Endodermal cell (in vitro differentiated cells): ENCODE data around the gene SPATA31C1. TPM values are rescaled to one million over a fixed set of nuclear protein-coding genes. Genes with fewer than 3 reads are reported as not detected.

Experiments used
- DNase-seq: peaks from one replicate; pipeline ENCODE4 v3.0.0-alpha.2; 2017
- H3K27ac ChIP-seq: 2 replicates; pipeline ENCODE4 v1.5.1; 2013; ENCODE audit warnings: mild to moderate bottlenecking, low read depth, low read length, moderate library complexity
- H3K27me3 ChIP-seq: 2 replicates; pipeline ENCODE4 v1.6.1; 2013; ENCODE audit warnings: mild to moderate bottlenecking, low read length, moderate library complexity; ENCODE audit not compliant: insufficient read depth, control insufficient read depth, poor library complexity, severe bottlenecking
- H3K36me3 ChIP-seq: 2 replicates; pipeline ENCODE4 v1.7.0; 2013; ENCODE audit warnings: mild to moderate bottlenecking, low read length, moderate library complexity; ENCODE audit not compliant: control insufficient read depth, insufficient read depth
- H3K4me1 ChIP-seq: one replicate; pipeline ENCODE4 v1.7.0; 2013; ENCODE audit warnings: low read length; ENCODE audit not compliant: control insufficient read depth, insufficient read depth
- H3K4me3 ChIP-seq: 2 replicates; pipeline ENCODE4 v1.5.1; 2013; ENCODE audit warnings: mild to moderate bottlenecking, low read length, moderate library complexity
- H3K9ac ChIP-seq: 2 replicates; pipeline ENCODE4 v1.6.1; 2013; ENCODE audit warnings: mild to moderate bottlenecking, low read length, moderate library complexity; ENCODE audit not compliant: poor library complexity, severe bottlenecking; ENCODE audit errors: extremely low read depth
- H3K9me3 ChIP-seq: 2 replicates; pipeline ENCODE4 v1.6.1; 2013; ENCODE audit warnings: mild to moderate bottlenecking, low read length, moderate library complexity; ENCODE audit not compliant: control insufficient read depth
- H3K27ac Mint-ChIP-seq: 2 replicates; pipeline ENCODE4 v1.8.0; 2020; ENCODE audit warnings: mixed read lengths
- H3K27me3 Mint-ChIP-seq: 2 replicates; pipeline ENCODE4 v1.8.0; 2021; ENCODE audit warnings: mild to moderate bottlenecking, mixed read lengths; ENCODE audit not compliant: insufficient read depth
- H3K36me3 Mint-ChIP-seq: 2 replicates; pipeline ENCODE4 v1.8.0; 2020; ENCODE audit warnings: low read depth, mixed read lengths
- H3K4me1 Mint-ChIP-seq: 2 replicates; pipeline ENCODE4 v1.8.0; 2020; ENCODE audit warnings: mixed read lengths
- H3K4me3 Mint-ChIP-seq: 2 replicates; pipeline ENCODE4 v1.8.0; 2020; ENCODE audit warnings: mild to moderate bottlenecking, moderate library complexity, mixed read lengths
- H3K9me3 Mint-ChIP-seq: 2 replicates; pipeline ENCODE4 v1.8.0; 2020; ENCODE audit warnings: mild to moderate bottlenecking, mixed read lengths
- CTCF ChIP-seq: fragments of 200-600 bp; sonication (generic); conservative IDR thresholded peaks from 2 replicates; pipeline ENCODE4 v1.5.0; 2021; ENCODE audit warnings: antibody characterized with exemption, mild to moderate bottlenecking
- WGBS, 2 experiments: methylation state at CpG; one replicate each; pipeline versions ENCODE4 v1.1.5 to v1.1.7; 2013; ENCODE audit warnings: missing lambda C conversion rate in 2 of 2, mixed read lengths in 1 of 2; ENCODE audit not compliant: insufficient coverage in 1 of 2, insufficient read length in 1 of 2; 5-methylcytosine and 5-hydroxymethylcytosine counted together
- total RNA-seq, 2 donors: library from RNA; stranded (reverse); fragmentation: NEBNext Ultra II Directional in 1 of 2; extraction: Animal tissue kit (Norgen Biotek cat#: 25700) in 1 of 2; gene quantifications; 2 replicates in 1 of 2; 3 replicates in 1 of 2; pipeline ENCODE4 v1.2.1, GENCODE V29; 2021

Gene SPATA31C1
- total RNA-seq, 2 donors from 2014 or later, result 0.09 TPM; not detected in 1

- no peaks in the 10 kb centered on the region for H3K4me1 ChIP-seq
- no peaks in the 10 kb centered on the region for H3K36me3 ChIP-seq
- TF ChIP-seq CTCF, result no peak
- H3K9me3 Mint-ChIP-seq, result peaks cover 8% of the 10 kb centered on the region
- no peak overlapping the region for H3K4me3 ChIP-seq
- no peak overlapping the region for H3K9ac ChIP-seq
- H3K36me3 Mint-ChIP-seq, result peaks cover 21% of the 10 kb centered on the region
- peaks cover 2% of the 10 kb centered on the region for H3K27me3 Mint-ChIP-seq
- H3K27ac Mint-ChIP-seq, result no peak overlapping the region
- no peaks in the 10 kb centered on the region for H3K27me3 ChIP-seq
- WGBS, 2 experiments, result 54 to 80% methylated on average over 2 to 3 of the region's 4 CpGs
- DNase-seq, result no peak
- H3K27ac ChIP-seq, result no peak overlapping the region
- peaks cover 11% of the 10 kb centered on the region for H3K9me3 ChIP-seq
- H3K4me1 Mint-ChIP-seq, result no peaks in the 10 kb centered on the region
- no peak overlapping the region for H3K4me3 Mint-ChIP-seq
Observed at GRCh38 chr9:87964826-87965225, 47.1 kb downstream of the SPATA31C1 start.

- peaks cover 29% of the 10 kb centered on the region for H3K36me3 Mint-ChIP-seq
- DNase-seq, result no peak
- no peak overlapping the region for H3K4me3 Mint-ChIP-seq
- Histone ChIP-seq H3K9ac (no peak overlapping the region), H3K4me1 (no peaks in the 10 kb centered on the region), H3K36me3 (no peaks in the 10 kb centered on the region), H3K27ac (no peak overlapping the region), H3K27me3 (no peaks in the 10 kb centered on the region), H3K9me3 (no peaks in the 10 kb centered on the region), H3K4me3 (no peak overlapping the region)
- no peaks in the 10 kb centered on the region for H3K9me3 Mint-ChIP-seq
- peaks cover 16% of the 10 kb centered on the region for H3K27me3 Mint-ChIP-seq
- no peak overlapping the region for H3K27ac Mint-ChIP-seq
- 93 to 98% methylated on average over 5 to 6 of the region's 6 CpGs for WGBS, 2 experiments
- no peaks in the 10 kb centered on the region for H3K4me1 Mint-ChIP-seq
- no peak for TF ChIP-seq CTCF
Observed at GRCh38 chr9:87968155-87968554, 50.4 kb downstream of the SPATA31C1 start.

- WGBS, 2 experiments, result 93 to 95% methylated on average over 5 to 10 of the region's 10 CpGs
- peaks cover 5% of the 10 kb centered on the region for H3K4me1 Mint-ChIP-seq
- H3K36me3 Mint-ChIP-seq, result peaks cover 29% of the 10 kb centered on the region
Observed at GRCh38 chr9:87970602-87971001, 52.8 kb downstream of the SPATA31C1 start.

More at GRCh38 chr9:87970602-87971001, 52.8 kb downstream of the SPATA31C1 start:
- no peak for DNase-seq
- Histone ChIP-seq H3K27ac (no peak overlapping the region), H3K4me3 (no peak overlapping the region), H3K27me3 (no peaks in the 10 kb centered on the region), H3K36me3 (no peaks in the 10 kb centered on the region), H3K9me3 (no peaks in the 10 kb centered on the region), H3K4me1 (no peaks in the 10 kb centered on the region), H3K9ac (no peak overlapping the region)
- TF ChIP-seq CTCF, result no peak
- H3K27me3 Mint-ChIP-seq, result peaks cover 24% of the 10 kb centered on the region
- H3K27ac Mint-ChIP-seq, result no peak overlapping the region
- no peaks in the 10 kb centered on the region for H3K9me3 Mint-ChIP-seq
- no peak overlapping the region for H3K4me3 Mint-ChIP-seq
